Keratinocyte (primary cell): ENCODE measurements around the gene MTR. TPM values are rescaled to one million over a fixed set of nuclear protein-coding genes. Genes with fewer than 3 reads are reported as not detected.

Experiments used
- DNase-seq: peaks from one replicate; pipeline ENCODE4 v3.0.0-alpha.2; 2011; ENCODE audit warnings: low read depth, missing footprints, low spot score
- FAIRE-seq: peaks from 2 replicates; lab custom pipeline; 2011; peaks lifted over from hg19 to GRCh38; lab: Jason Lieb, UNC
- H2AFZ ChIP-seq: 2 replicates; pipeline ENCODE4 v1.6.0; 2012; ENCODE audit warnings: low read length, control low read depth, inconsistent platforms; ENCODE audit not compliant: control insufficient read depth
- H3K27ac ChIP-seq: 2 replicates; pipeline ENCODE4 v1.5.1; 2011; ENCODE audit warnings: low read length; ENCODE audit not compliant: control insufficient read depth, insufficient read depth
- H3K27me3 ChIP-seq: 3 replicates; pipeline ENCODE4 v1.6.0; 2011; ENCODE audit warnings: low read length; ENCODE audit not compliant: control insufficient read depth, insufficient read depth; ENCODE audit errors: extremely low read depth
- H3K36me3 ChIP-seq, 2 experiments: 2 replicates in 1 of 2; 3 replicates in 1 of 2; pipeline ENCODE4 v1.5.1; 2011; ENCODE audit warnings: low read length in 2 of 2, mild to moderate bottlenecking in 1 of 2; ENCODE audit not compliant: control insufficient read depth in 2 of 2, insufficient read depth in 2 of 2; ENCODE audit errors: extremely low read depth in 1 of 2
- H3K4me1 ChIP-seq: 3 replicates; pipeline ENCODE4 v1.5.1; 2011; ENCODE audit warnings: low read length; ENCODE audit not compliant: control insufficient read depth, insufficient read depth; ENCODE audit errors: extremely low read depth
- H3K4me2 ChIP-seq: 3 replicates; pipeline ENCODE4 v1.6.0; 2011; ENCODE audit warnings: low read depth, low read length; ENCODE audit not compliant: control insufficient read depth, insufficient read depth; ENCODE audit errors: extremely low read depth
- H3K4me3 ChIP-seq, 3 experiments: fragments of 200-600 bp in 1 of 3; sonication (generic) in 1 of 3; 2 replicates in 2 of 3; 3 replicates in 1 of 3; pipeline ENCODE4 v1.5.1; 2011 to 2016; ENCODE audit warnings: low read length in 3 of 3, mild to moderate bottlenecking in 3 of 3, control low read depth in 2 of 3, inconsistent platforms in 1 of 3, low read depth in 1 of 3, mixed read lengths in 1 of 3, mixed run types in 1 of 3, moderate library complexity in 1 of 3; ENCODE audit not compliant: control insufficient read depth in 2 of 3, insufficient read depth in 2 of 3; ENCODE audit errors: extremely low read depth in 1 of 3
- H3K79me2 ChIP-seq: 2 replicates; pipeline ENCODE4 v1.6.0; 2012; ENCODE audit warnings: low read length; ENCODE audit not compliant: control insufficient read depth, insufficient read depth
- H3K9ac ChIP-seq: 3 replicates; pipeline ENCODE4 v1.6.0; 2011; ENCODE audit warnings: low read length; ENCODE audit not compliant: control insufficient read depth, insufficient read depth; ENCODE audit errors: extremely low read depth
- H3K9me1 ChIP-seq: 3 replicates; pipeline ENCODE4 v1.6.0; 2011; ENCODE audit warnings: low read length; ENCODE audit not compliant: control insufficient read depth, insufficient read depth; ENCODE audit errors: extremely low read depth
- H3K9me3 ChIP-seq: 2 replicates; pipeline ENCODE4 v1.5.1; 2012; ENCODE audit warnings: low read depth, low read length; ENCODE audit not compliant: control insufficient read depth
- H4K20me1 ChIP-seq: 3 replicates; pipeline ENCODE4 v1.6.0; 2011; ENCODE audit warnings: low read length; ENCODE audit not compliant: control insufficient read depth, insufficient read depth; ENCODE audit errors: extremely low read depth
- EZH2 ChIP-seq: IDR thresholded peaks from one replicate; pipeline ENCODE4 v1.6.1; 2012; ENCODE audit warnings: inconsistent platforms, mild to moderate bottlenecking, low read length, moderate library complexity
- dilution Hi-C: fragments of 300-500 bp; cut with MboI; formaldehyde crosslinking; loops from one replicate; pipeline ENCODE4 v1.7.0; 2020; ENCODE audit warnings: low sequenced_read_pairs; ENCODE audit not compliant: extremely low pct_ligation_motif_present
- polyA plus RNA-seq, 5 experiments: library from polyadenylated mRNA; depleted of rRNA in 3 of 5; stranded (reverse) in 3 of 5; stranded (forward) in 1 of 5; unstranded in 1 of 5; fragments of >200 nt; gene quantifications; 1 replicate in 1 of 5; 2 replicates in 3 of 5; 3 replicates in 1 of 5; pipeline versions ENCODE4 v1.2.1 to v1.2.3, GENCODE V29; 2011 to 2012; ENCODE audit warnings: missing spikeins in 2 of 5, low read depth in 1 of 5, low replicate concordance in 1 of 5
- TF ChIP-seq, protein P1 (sequence below), 3 experiments: IDR thresholded peaks in 1 of 3; conservative IDR thresholded peaks in 1 of 3; optimal IDR thresholded peaks in 1 of 3; 2 replicates in 2 of 3; 3 replicates in 1 of 3; pipeline versions ENCODE3 to v1.5.1; 2011; ENCODE audit warnings: low read length in 3 of 3, mild to moderate bottlenecking in 3 of 3, moderate library complexity in 2 of 3, control low read depth in 1 of 3, inconsistent platforms in 1 of 3; ENCODE audit not compliant: insufficient read depth in 2 of 3; ENCODE audit errors: extremely low read depth in 1 of 3

The MTR gene
- polyA plus RNA-seq, 1 donor (not counting 4 experiments of a cell fraction or from before 2014, with no cell fraction given) = 14.3 TPM

- Histone ChIP-seq H2AFZ (no peak overlapping the region), H3K4me2 (no peak overlapping the region), H4K20me1 (no peaks in the 10 kb centered on the region), H3K27me3 (no peaks in the 10 kb centered on the region), H3K9ac (no peak overlapping the region), H3K4me1 (no peaks in the 10 kb centered on the region), H3K79me2 (no peaks in the 10 kb centered on the region), H3K9me1 (no peaks in the 10 kb centered on the region), H3K9me3 (no peaks in the 10 kb centered on the region), H3K4me3 (no peak overlapping the region), H3K36me3 (no peaks in the 10 kb centered on the region), H3K27ac (no peak overlapping the region)
- DNase-seq = no peak
- FAIRE-seq = no peak
- dilution Hi-C loops = no loop called here
- TF ChIP-seq, protein P1, sequence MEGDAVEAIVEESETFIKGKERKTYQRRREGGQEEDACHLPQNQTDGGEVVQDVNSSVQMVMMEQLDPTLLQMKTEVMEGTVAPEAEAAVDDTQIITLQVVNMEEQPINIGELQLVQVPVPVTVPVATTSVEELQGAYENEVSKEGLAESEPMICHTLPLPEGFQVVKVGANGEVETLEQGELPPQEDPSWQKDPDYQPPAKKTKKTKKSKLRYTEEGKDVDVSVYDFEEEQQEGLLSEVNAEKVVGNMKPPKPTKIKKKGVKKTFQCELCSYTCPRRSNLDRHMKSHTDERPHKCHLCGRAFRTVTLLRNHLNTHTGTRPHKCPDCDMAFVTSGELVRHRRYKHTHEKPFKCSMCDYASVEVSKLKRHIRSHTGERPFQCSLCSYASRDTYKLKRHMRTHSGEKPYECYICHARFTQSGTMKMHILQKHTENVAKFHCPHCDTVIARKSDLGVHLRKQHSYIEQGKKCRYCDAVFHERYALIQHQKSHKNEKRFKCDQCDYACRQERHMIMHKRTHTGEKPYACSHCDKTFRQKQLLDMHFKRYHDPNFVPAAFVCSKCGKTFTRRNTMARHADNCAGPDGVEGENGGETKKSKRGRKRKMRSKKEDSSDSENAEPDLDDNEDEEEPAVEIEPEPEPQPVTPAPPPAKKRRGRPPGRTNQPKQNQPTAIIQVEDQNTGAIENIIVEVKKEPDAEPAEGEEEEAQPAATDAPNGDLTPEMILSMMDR (optimal IDR thresholded peaks at IDR 0.05 in 1 of 3, IDR thresholded peaks at IDR 0.05 in 1 of 3, conservative IDR thresholded peaks at IDR 0.05 in 1 of 3; ENCODE audit: extremely low read depth in 1 of 3, insufficient read depth in 2 of 3, low read length in 3 of 3) = no peak
- no peak for TF ChIP-seq EZH2
Observed at GRCh38 chr1:236942431-236942830, 147.3 kb downstream of the MTR start.

DNA sequence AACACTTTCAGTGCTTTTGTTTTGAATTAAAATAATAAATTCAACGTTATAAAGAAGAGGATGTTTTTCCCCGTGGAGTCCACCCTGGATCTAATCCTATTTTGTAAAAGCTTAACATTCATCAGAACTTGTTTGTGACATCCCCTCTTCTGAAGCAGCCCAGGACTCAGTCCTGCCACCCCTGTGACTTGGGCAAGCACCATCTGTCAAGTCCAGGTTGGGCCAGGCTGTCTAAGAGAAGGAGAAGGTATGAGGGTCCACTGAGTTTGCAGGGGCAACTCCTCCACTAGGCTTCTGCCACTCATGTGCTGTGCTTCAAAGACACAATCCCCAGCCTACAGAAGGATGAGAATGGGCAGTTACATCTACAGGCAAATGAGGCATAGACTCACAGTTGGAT, 149.5 kb downstream of the MTR start:
- no peak for DNase-seq
- Histone ChIP-seq H3K9me1 (no peaks in the 10 kb centered on the region), H3K4me2 (no peak overlapping the region), H3K9me3 (no peaks in the 10 kb centered on the region), H3K27me3 (no peaks in the 10 kb centered on the region), H2AFZ (no peak overlapping the region), H3K9ac (no peak overlapping the region), H3K27ac (no peak overlapping the region), H3K36me3 (no peaks in the 10 kb centered on the region), H3K79me2 (no peaks in the 10 kb centered on the region), H4K20me1 (no peaks in the 10 kb centered on the region), H3K4me1 (no peaks in the 10 kb centered on the region), H3K4me3 (no peak overlapping the region)
- dilution Hi-C loops = no loop called here
- TF ChIP-seq, protein P1 (optimal IDR thresholded peaks at IDR 0.05 in 1 of 3, IDR thresholded peaks at IDR 0.05 in 1 of 3, conservative IDR thresholded peaks at IDR 0.05 in 1 of 3; ENCODE audit: extremely low read depth in 1 of 3, insufficient read depth in 2 of 3, low read length in 3 of 3) = no peak
- no peak for TF ChIP-seq EZH2
- no peak for FAIRE-seq
